ENCODE results near the gene BCAR3. TPM values are rescaled to one million over a fixed set of nuclear protein-coding genes. Genes with fewer than 3 reads are reported as not detected.

The BCAR3 gene
- total RNA-seq, 2 experiments from 2014 or later = 0.71 to 0.91 TPM

- ATAC-seq (ENCODE audit: low read depth) (no peak), DNase-seq (no peak)
- no peak overlapping the region for H3K4me3 Mint-ChIP-seq
- POLR2A ChIA-PET = no interaction called here
- H3K27me3 Mint-ChIP-seq = no peaks in the 10 kb centered on the region
- no peaks in the 10 kb centered on the region for H3K36me3 Mint-ChIP-seq
- H3K4me1 Mint-ChIP-seq = peaks cover 18% of the 10 kb centered on the region
- H3K27ac Mint-ChIP-seq = no peak overlapping the region
- no peaks in the 10 kb centered on the region for H3K9me3 Mint-ChIP-seq
Measured at GRCh38 chr1:93640656-93641440, 40.8 kb downstream of the BCAR3 start.

- H3K4me3 Mint-ChIP-seq = no peak overlapping the region
- ATAC-seq (ENCODE audit: low read depth) (no peak), DNase-seq (no peak)
- POLR2A ChIA-PET = no interaction called here
- peaks cover 13% of the 10 kb centered on the region for H3K4me1 Mint-ChIP-seq
- no peaks in the 10 kb centered on the region for H3K9me3 Mint-ChIP-seq
- H3K36me3 Mint-ChIP-seq = no peaks in the 10 kb centered on the region
- no peaks in the 10 kb centered on the region for H3K27me3 Mint-ChIP-seq
- no peak overlapping the region for H3K27ac Mint-ChIP-seq
Measured at GRCh38 chr1:93638981-93639380, 42.7 kb downstream of the BCAR3 start.

- no peaks in the 10 kb centered on the region for H3K27me3 Mint-ChIP-seq
- H3K4me3 Mint-ChIP-seq = no peak overlapping the region
- no peaks in the 10 kb centered on the region for H3K36me3 Mint-ChIP-seq
- POLR2A ChIA-PET = no interaction called here
- H3K9me3 Mint-ChIP-seq = no peaks in the 10 kb centered on the region
- H3K4me1 Mint-ChIP-seq = peaks cover 7% of the 10 kb centered on the region
- ATAC-seq (ENCODE audit: low read depth) (no peak), DNase-seq (no peak)
- H3K27ac Mint-ChIP-seq = no peak overlapping the region
Measured at GRCh38 chr1:93638307-93638847, 43.3 kb downstream of the BCAR3 start.

- no peak overlapping the region for H3K27ac Mint-ChIP-seq
- ATAC-seq (ENCODE audit: low read depth) (no peak), DNase-seq (no peak)
- POLR2A ChIA-PET = no interaction called here
- H3K4me1 Mint-ChIP-seq = no peaks in the 10 kb centered on the region
- H3K36me3 Mint-ChIP-seq = no peaks in the 10 kb centered on the region
- H3K4me3 Mint-ChIP-seq = no peak overlapping the region
- no peaks in the 10 kb centered on the region for H3K9me3 Mint-ChIP-seq
- no peaks in the 10 kb centered on the region for H3K27me3 Mint-ChIP-seq
Measured at GRCh38 chr1:93636712-93637111, 44.9 kb downstream of the BCAR3 start.

GRCh38 chr1:93635614-93636543, 45.8 kb downstream of the BCAR3 start:
- Mint-ChIP-seq H3K27me3 (no peaks in the 10 kb centered on the region), H3K36me3 (no peaks in the 10 kb centered on the region), H3K9me3 (no peaks in the 10 kb centered on the region), H3K4me3 (no peak overlapping the region), H3K27ac (no peak overlapping the region), H3K4me1 (no peaks in the 10 kb centered on the region)
- no peak for ATAC-seq (ENCODE audit: low read depth)
- no peak for DNase-seq
- POLR2A ChIA-PET = no interaction called here

GRCh38 chr1:93633313-93633712, 48.3 kb downstream of the BCAR3 start:
- POLR2A ChIA-PET = interaction anchor here (0.6 kb wide), 1 partner anchor 15 kb away, joined by 5 read pairs; no protein-coding TSS in a partner anchor
- no peak overlapping the region for H3K27ac Mint-ChIP-seq

GRCh38 chr1:93631626-93632365, 49.8 kb downstream of the BCAR3 start:
- POLR2A ChIA-PET = no interaction called here

More at GRCh38 chr1:93633313-93633712, 48.3 kb downstream of the BCAR3 start:
- no peak overlapping the region for H3K4me3 Mint-ChIP-seq
- DNase-seq = no peak
- H3K9me3 Mint-ChIP-seq = no peaks in the 10 kb centered on the region
- no peaks in the 10 kb centered on the region for H3K4me1 Mint-ChIP-seq
- ATAC-seq (ENCODE audit: low read depth) = no peak
- no peaks in the 10 kb centered on the region for H3K27me3 Mint-ChIP-seq
- H3K36me3 Mint-ChIP-seq = no peaks in the 10 kb centered on the region

GRCh38 chr1:93630168-93630567, 51.5 kb downstream of the BCAR3 start:
- H3K9me3 Mint-ChIP-seq = no peaks in the 10 kb centered on the region
- DNase-seq = no peak
- H3K4me3 Mint-ChIP-seq = no peak overlapping the region
- POLR2A ChIA-PET = interaction anchor here (1.6 to 1.7 kb wide), 2 partner anchors 184 to 216 kb away, joined by 5 to 8 read pairs; no protein-coding TSS in a partner anchor
- no peaks in the 10 kb centered on the region for H3K36me3 Mint-ChIP-seq
- no peak for ATAC-seq (ENCODE audit: low read depth)
- no peaks in the 10 kb centered on the region for H3K27me3 Mint-ChIP-seq
- H3K4me1 Mint-ChIP-seq = no peaks in the 10 kb centered on the region
- no peak overlapping the region for H3K27ac Mint-ChIP-seq

More at GRCh38 chr1:93631626-93632365, 49.8 kb downstream of the BCAR3 start:
- H3K27me3 Mint-ChIP-seq = no peaks in the 10 kb centered on the region
- no peaks in the 10 kb centered on the region for H3K36me3 Mint-ChIP-seq
- peak; percentile 33 for ATAC-seq (ENCODE audit: low read depth)
- no peak overlapping the region for H3K4me3 Mint-ChIP-seq
- no peak overlapping the region for H3K27ac Mint-ChIP-seq
- H3K9me3 Mint-ChIP-seq = no peaks in the 10 kb centered on the region
- no peaks in the 10 kb centered on the region for H3K4me1 Mint-ChIP-seq
- no peak for DNase-seq

- Mint-ChIP-seq H3K27ac (no peak overlapping the region), H3K9me3 (no peaks in the 10 kb centered on the region), H3K36me3 (no peaks in the 10 kb centered on the region), H3K4me1 (no peaks in the 10 kb centered on the region), H3K4me3 (no peak overlapping the region), H3K27me3 (no peaks in the 10 kb centered on the region)
- POLR2A ChIA-PET = interaction anchor here (1.6 to 1.7 kb wide), 2 partner anchors 185 to 217 kb away, joined by 5 to 8 read pairs; no protein-coding TSS in a partner anchor
- ATAC-seq (ENCODE audit: low read depth) = no peak
- DNase-seq = no peak
Measured at GRCh38 chr1:93629101-93630059, 52.3 kb downstream of the BCAR3 start.

GRCh38 chr1:93628681-93629080, 53.0 kb downstream of the BCAR3 start:
- no peaks in the 10 kb centered on the region for H3K27me3 Mint-ChIP-seq
- no peak overlapping the region for H3K4me3 Mint-ChIP-seq
- no peaks in the 10 kb centered on the region for H3K4me1 Mint-ChIP-seq
- no peaks in the 10 kb centered on the region for H3K36me3 Mint-ChIP-seq
- POLR2A ChIA-PET = interaction anchor here (1.6 kb wide), 1 partner anchor 218 kb away, joined by 8 read pairs; no protein-coding TSS in a partner anchor
- H3K27ac Mint-ChIP-seq = no peak overlapping the region
- ATAC-seq (ENCODE audit: low read depth) (no peak), DNase-seq (no peak)
- H3K9me3 Mint-ChIP-seq = no peaks in the 10 kb centered on the region

- DNase-seq = no peak
- H3K36me3 Mint-ChIP-seq = no peaks in the 10 kb centered on the region
- H3K4me1 Mint-ChIP-seq = no peaks in the 10 kb centered on the region
- no peaks in the 10 kb centered on the region for H3K9me3 Mint-ChIP-seq
- ATAC-seq (ENCODE audit: low read depth) = no peak
- no peak overlapping the region for H3K4me3 Mint-ChIP-seq
- H3K27me3 Mint-ChIP-seq = no peaks in the 10 kb centered on the region
- POLR2A ChIA-PET = no interaction called here
- H3K27ac Mint-ChIP-seq = no peak overlapping the region
Measured at GRCh38 chr1:93625582-93626327, 55.9 kb downstream of the BCAR3 start.
